ENCODE data around the gene MCAM.

- no peak for TF ChIP-seq EGR1 (IDR thresholded peaks at IDR 0.05; ENCODE audit: low read depth in 2 of 2)
- no peak for TF ChIP-seq CTCF (IDR thresholded peaks at IDR 0.05; ENCODE audit: low read depth, low read length, missing input control)
- no peak for TF ChIP-seq HNF4G (IDR thresholded peaks at IDR 0.05)
- no peak for TF ChIP-seq ATF3 (IDR thresholded peaks at IDR 0.05)
- TF ChIP-seq GABPA (IDR thresholded peaks at IDR 0.05 in 1 of 2, conservative IDR thresholded peaks at IDR 0.05 in 1 of 2): no peak
- no peak for TF ChIP-seq REST (IDR thresholded peaks at IDR 0.05)
- no peak for TF ChIP-seq RAD21 (IDR thresholded peaks at IDR 0.05)
- no peak for TF ChIP-seq FOXA1 (IDR thresholded peaks at IDR 0.05)
- no peak for TF ChIP-seq SP1 (IDR thresholded peaks at IDR 0.05)
- TF ChIP-seq TAF1 (conservative IDR thresholded peaks at IDR 0.05): no peak
- no peak for TF ChIP-seq NR2F2 (IDR thresholded peaks at IDR 0.05)
- TF ChIP-seq JUND (IDR thresholded peaks at IDR 0.05): no peak
Measured at GRCh38 chr11:119344291-119345010, 27.5 kb upstream of the MCAM start.
